MM.1S (cell line): ENCODE measurements around the gene OR4D1.

Source experiments
- EZH2 ChIP-seq: fragments of 300-600 bp; sonication (generic); optimal IDR thresholded peaks from 2 replicates; pipeline ENCODE3; 2017; ENCODE audit warnings: low read depth, mild to moderate bottlenecking, antibody characterized with exemption, low read length, mixed read lengths
- EZH2phosphoT487 ChIP-seq: fragments of 300-600 bp; sonication (generic); IDR thresholded peaks from 2 replicates; pipeline ENCODE4 v1.6.1; 2018; ENCODE audit warnings: antibody characterized with exemption, low read length
- TF ChIP-seq, protein P1 (sequence below): fragments of 300-600 bp; sonication (generic); IDR thresholded peaks from 2 replicates; pipeline ENCODE4 v1.5.1; 2016; ENCODE audit warnings: antibody characterized with exemption, low read length, mixed read lengths

DNA sequence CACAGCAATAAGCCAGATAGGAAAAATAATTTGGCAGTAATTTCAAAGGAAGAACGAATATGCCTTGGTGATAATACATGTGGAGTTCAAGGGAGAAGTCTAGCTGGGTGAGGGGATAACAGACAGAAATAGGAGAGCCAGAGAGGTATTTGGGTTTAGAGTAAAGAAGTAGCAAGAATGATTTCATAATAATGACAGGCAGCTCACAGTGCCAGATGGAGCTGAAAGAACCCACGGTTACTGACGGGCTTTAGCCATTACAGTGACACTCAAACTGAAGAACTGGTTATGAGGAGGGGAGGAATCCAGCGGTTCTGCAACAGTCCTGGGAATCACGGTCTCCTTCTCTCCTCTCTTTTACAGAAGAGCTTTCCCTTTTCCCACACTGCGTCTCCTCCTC lies 2.2 kb downstream of the OR4D1 start:
- TF ChIP-seq, protein P1, sequence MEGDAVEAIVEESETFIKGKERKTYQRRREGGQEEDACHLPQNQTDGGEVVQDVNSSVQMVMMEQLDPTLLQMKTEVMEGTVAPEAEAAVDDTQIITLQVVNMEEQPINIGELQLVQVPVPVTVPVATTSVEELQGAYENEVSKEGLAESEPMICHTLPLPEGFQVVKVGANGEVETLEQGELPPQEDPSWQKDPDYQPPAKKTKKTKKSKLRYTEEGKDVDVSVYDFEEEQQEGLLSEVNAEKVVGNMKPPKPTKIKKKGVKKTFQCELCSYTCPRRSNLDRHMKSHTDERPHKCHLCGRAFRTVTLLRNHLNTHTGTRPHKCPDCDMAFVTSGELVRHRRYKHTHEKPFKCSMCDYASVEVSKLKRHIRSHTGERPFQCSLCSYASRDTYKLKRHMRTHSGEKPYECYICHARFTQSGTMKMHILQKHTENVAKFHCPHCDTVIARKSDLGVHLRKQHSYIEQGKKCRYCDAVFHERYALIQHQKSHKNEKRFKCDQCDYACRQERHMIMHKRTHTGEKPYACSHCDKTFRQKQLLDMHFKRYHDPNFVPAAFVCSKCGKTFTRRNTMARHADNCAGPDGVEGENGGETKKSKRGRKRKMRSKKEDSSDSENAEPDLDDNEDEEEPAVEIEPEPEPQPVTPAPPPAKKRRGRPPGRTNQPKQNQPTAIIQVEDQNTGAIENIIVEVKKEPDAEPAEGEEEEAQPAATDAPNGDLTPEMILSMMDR: no peak
- no peak for TF ChIP-seq EZH2
- TF ChIP-seq EZH2phosphoT487: no peak
